Hepatocyte (in vitro differentiated cells): ENCODE data around the gene CD302.

ENCODE experiments used
- EZH2 ChIP-seq: fragments of 200-600 bp; sonication (generic); IDR thresholded peaks from 2 replicates; pipeline ENCODE4 v1.6.1; 2016; ENCODE audit warnings: antibody characterized with exemption, mild to moderate bottlenecking, borderline replicate concordance
- EZH2phosphoT487 ChIP-seq: fragments of 200-600 bp; sonication (generic); IDR thresholded peaks from one replicate; pipeline ENCODE4 v1.6.1; 2018; ENCODE audit warnings: antibody characterized with exemption, mild to moderate bottlenecking, low read depth, moderate library complexity; ENCODE audit not compliant: unreplicated experiment, severe bottlenecking
- TF ChIP-seq, protein P1 (sequence below): fragments of 200-600 bp; sonication (generic); IDR thresholded peaks from 2 replicates; pipeline ENCODE4 v1.5.1; 2016; ENCODE audit warnings: antibody characterized with exemption, mild to moderate bottlenecking; ENCODE audit not compliant: poor library complexity

DNA sequence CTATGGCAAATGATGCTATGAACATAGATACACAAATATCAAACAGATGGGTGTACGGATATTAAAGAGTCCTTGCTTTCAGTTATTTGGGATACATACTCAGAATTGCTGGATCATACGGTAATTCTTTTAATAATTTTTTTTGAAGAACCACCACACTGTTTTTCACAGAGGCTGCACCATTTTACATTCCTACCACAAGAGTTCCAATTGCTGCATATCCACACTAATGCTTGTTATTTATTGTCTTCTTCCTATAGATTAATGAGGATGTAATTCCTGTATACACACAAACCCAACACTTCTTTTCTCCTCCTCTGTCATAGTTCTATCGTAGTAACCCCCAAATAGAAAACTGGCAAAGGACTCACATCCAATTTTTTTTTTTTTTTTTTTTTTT, 21.7 kb downstream of the CD302 start:
- TF ChIP-seq, protein P1, sequence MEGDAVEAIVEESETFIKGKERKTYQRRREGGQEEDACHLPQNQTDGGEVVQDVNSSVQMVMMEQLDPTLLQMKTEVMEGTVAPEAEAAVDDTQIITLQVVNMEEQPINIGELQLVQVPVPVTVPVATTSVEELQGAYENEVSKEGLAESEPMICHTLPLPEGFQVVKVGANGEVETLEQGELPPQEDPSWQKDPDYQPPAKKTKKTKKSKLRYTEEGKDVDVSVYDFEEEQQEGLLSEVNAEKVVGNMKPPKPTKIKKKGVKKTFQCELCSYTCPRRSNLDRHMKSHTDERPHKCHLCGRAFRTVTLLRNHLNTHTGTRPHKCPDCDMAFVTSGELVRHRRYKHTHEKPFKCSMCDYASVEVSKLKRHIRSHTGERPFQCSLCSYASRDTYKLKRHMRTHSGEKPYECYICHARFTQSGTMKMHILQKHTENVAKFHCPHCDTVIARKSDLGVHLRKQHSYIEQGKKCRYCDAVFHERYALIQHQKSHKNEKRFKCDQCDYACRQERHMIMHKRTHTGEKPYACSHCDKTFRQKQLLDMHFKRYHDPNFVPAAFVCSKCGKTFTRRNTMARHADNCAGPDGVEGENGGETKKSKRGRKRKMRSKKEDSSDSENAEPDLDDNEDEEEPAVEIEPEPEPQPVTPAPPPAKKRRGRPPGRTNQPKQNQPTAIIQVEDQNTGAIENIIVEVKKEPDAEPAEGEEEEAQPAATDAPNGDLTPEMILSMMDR: no peak
- TF ChIP-seq EZH2: no peak
- no peak for TF ChIP-seq EZH2phosphoT487
